ENCODE results near the gene MAST4.

- TF ChIP-seq, protein P1, sequence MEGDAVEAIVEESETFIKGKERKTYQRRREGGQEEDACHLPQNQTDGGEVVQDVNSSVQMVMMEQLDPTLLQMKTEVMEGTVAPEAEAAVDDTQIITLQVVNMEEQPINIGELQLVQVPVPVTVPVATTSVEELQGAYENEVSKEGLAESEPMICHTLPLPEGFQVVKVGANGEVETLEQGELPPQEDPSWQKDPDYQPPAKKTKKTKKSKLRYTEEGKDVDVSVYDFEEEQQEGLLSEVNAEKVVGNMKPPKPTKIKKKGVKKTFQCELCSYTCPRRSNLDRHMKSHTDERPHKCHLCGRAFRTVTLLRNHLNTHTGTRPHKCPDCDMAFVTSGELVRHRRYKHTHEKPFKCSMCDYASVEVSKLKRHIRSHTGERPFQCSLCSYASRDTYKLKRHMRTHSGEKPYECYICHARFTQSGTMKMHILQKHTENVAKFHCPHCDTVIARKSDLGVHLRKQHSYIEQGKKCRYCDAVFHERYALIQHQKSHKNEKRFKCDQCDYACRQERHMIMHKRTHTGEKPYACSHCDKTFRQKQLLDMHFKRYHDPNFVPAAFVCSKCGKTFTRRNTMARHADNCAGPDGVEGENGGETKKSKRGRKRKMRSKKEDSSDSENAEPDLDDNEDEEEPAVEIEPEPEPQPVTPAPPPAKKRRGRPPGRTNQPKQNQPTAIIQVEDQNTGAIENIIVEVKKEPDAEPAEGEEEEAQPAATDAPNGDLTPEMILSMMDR (optimal IDR thresholded peaks at IDR 0.05 in 1 of 3, IDR thresholded peaks at IDR 0.05 in 1 of 3, conservative IDR thresholded peaks at IDR 0.05 in 1 of 3; ENCODE audit: extremely low read depth in 1 of 3, insufficient read depth in 2 of 3, low read length in 3 of 3): no peak
- TF ChIP-seq EZH2 (IDR thresholded peaks at IDR 0.05; ENCODE audit: low read length): no peak
These were observed 131.4 kb downstream of the MAST4 start for GRCh38 chr5:66727630-66728029.

Data from keratinocyte (primary cell).